ENCODE results near the gene BTBD1.
"Not testable (repeated sequence)": the region's sequence is repeated elsewhere in the genome, so short reads cannot be mapped to it uniquely, and the experiment has no call there.

The BTBD1 gene

DNA sequence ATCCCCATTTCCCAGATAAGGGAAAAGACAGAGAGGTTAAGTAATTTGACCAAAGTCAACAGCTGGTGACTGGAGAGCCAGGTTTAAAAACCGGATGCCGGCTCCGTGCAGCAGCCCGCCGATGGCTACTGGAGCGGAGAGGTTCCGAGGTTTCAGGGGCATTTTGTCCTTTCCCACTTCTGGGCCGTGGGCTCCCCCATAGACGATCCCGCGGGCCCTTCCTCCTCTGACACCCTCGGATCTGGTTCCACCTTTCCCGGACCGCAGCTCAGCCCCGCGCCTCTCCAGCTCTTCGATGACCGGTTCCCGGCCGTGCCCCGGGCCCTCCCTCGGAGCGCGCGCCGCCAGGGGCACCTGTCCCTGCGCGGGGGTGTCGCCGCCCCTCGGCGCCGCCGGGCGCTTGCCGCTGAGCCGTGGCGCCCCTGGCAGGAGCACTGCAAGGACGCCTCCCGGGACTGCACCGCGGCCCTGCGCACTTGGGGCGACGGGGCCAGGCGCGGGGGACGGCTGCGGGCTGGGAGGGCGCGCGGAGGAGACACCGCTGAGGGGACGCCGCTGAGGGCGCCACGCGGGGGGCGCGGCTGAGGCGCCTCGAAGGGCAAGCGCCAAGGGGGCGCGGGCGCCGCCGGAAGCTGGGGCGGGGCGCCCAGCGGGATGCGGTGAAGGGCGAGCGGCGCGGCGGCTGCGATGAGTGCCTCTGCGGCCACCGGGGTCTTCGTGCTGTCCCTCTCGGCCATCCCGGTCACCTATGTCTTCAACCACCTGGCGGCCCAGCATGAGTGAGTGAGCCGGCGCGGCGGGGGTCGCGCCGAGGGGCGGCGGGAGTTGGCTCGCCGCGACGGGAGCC is 40.2 kb upstream of the BTBD1 start, which contains the start of gene TM6SF1:
Gene TM6SF1, plus strand, starts transcription at position 652 of the 847 bp plus-strand sequence. Its CDS starts 36 bp downstream, at position 688.
- DNase-seq (ENCODE audit: insufficient read length, low spot score) (no peak), FAIRE-seq (no peak)

GRCh38 chr15:83105440-83105839 is 38.4 kb upstream of the BTBD1 start:
- no peak for FAIRE-seq
- no peak for DNase-seq (ENCODE audit: insufficient read length, low spot score)

More for the DNA sequence above, 40.2 kb upstream of the BTBD1 start, which contains the start of gene TM6SF1:
- no peak for TF ChIP-seq POLR2A (IDR thresholded peaks at IDR 0.05; ENCODE audit: low read depth, low read length)

GRCh38 chr15:83104141-83104540 is 37.1 kb upstream of the BTBD1 start:
- no peak for TF ChIP-seq POLR2A (IDR thresholded peaks at IDR 0.05; ENCODE audit: low read depth, low read length)
- FAIRE-seq: no peak

More at GRCh38 chr15:83105440-83105839, 38.4 kb upstream of the BTBD1 start:
- no peak for TF ChIP-seq POLR2A (IDR thresholded peaks at IDR 0.05; ENCODE audit: low read depth, low read length)

DNA sequence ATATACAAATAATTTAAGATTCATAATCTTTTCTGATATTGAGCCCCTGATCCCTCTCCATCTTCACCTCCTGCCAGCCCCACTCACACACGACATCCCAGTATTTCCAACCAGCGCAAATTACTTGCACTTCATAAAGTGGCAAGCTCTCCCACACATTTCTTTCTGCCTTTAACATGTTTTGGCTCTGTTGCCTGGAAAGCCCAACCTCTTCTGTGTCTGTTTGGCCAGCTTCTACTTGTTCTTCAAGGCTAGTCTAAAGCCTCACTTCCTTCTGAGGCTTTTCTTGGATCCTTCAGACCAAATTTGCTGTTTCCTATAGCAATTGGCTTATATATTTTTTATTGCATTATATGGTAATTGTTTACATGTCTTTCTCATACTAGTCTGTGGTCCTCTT is 35.3 kb upstream of the BTBD1 start:
- FAIRE-seq (no peak), DNase-seq (ENCODE audit: insufficient read length, low spot score) (no peak)

More at GRCh38 chr15:83104141-83104540, 37.1 kb upstream of the BTBD1 start:
- DNase-seq (ENCODE audit: insufficient read length, low spot score): no peak

DNA sequence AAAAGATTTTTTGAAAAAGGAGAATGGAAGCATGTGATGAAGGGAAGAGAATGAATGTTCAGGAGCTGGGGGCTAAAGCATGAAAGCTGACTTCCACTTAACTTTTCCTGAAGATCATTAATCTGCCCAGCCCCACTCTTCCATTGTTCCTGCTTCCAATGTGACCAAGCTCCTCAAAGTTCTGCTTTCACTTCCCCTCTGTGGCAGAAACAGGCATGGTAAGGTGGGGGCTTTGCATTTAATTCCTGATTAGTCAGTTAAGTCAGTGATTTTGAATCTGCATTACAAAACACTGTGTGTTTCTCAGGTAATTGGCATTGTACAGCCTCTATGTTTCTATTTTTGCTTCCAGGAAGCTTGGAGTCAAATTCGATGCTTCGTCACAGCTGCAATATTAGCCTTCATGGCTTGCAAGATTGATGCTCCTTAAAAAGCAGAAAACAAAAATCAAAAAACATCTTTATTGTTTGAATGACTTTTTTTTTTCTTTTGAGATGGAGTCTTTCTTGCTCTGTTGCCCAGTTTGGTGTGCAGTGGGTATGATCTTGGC is 33.1 kb upstream of the BTBD1 start:
- DNase-seq (ENCODE audit: insufficient read length, low spot score) (no peak), FAIRE-seq (no peak)
- no peak for TF ChIP-seq POLR2A (IDR thresholded peaks at IDR 0.05; ENCODE audit: low read depth, low read length)

More for the DNA sequence above, 35.3 kb upstream of the BTBD1 start:
- no peak for TF ChIP-seq POLR2A (IDR thresholded peaks at IDR 0.05; ENCODE audit: low read depth, low read length)

DNA sequence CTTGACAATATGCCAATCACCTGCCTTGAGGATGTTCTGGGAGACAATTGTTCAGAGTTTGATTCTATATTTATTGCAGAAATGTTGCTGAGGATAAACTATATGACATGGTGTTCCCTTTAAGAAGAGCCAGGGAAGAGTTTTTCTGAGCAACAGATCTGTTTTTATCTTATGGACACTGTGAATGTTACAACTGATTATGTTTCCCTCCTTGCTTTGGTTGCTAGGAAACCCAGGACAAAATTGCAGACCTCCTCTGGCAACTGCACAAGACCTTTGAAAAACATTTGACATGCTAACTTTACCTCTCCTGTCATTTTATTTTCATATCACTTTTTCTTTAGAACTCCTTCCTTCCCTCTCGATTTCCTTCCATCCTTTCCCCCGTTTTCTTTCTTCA is 32.2 kb upstream of the BTBD1 start:
- TF ChIP-seq POLR2A (IDR thresholded peaks at IDR 0.05; ENCODE audit: low read depth, low read length): no peak
- FAIRE-seq: no peak

DNA sequence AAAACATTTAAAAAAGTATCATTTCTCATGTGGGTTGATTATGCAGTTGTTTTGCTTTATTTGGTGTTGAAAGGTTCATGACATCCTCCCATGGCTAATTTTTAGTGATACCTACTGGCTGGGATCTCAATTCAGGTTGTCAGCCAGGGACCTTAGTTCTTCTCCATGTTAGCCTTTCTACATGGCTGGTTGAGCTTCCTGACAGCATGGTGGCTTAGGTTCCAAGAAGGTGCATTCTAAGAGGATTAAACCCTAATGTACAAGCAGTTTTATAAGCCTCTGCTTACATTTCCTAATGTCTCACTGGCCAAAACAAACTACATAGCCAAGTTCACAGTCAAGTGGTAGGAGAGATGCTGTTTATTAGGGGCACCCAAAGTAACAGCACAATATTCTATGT is 31.0 kb upstream of the BTBD1 start:
- FAIRE-seq (no peak), DNase-seq (ENCODE audit: insufficient read length, low spot score) (no peak)
- TF ChIP-seq POLR2A (IDR thresholded peaks at IDR 0.05; ENCODE audit: low read depth, low read length): no peak

More for the DNA sequence above, 32.2 kb upstream of the BTBD1 start:
- DNase-seq (ENCODE audit: insufficient read length, low spot score): no peak

- no peak for FAIRE-seq
- TF ChIP-seq POLR2A (IDR thresholded peaks at IDR 0.05; ENCODE audit: low read depth, low read length): no peak
- no peak for DNase-seq (ENCODE audit: insufficient read length, low spot score)
Measured at GRCh38 chr15:83094583-83094982, 27.5 kb upstream of the BTBD1 start.

- no peak for TF ChIP-seq POLR2A (IDR thresholded peaks at IDR 0.05; ENCODE audit: low read depth, low read length)
- no peak for DNase-seq (ENCODE audit: insufficient read length, low spot score)
- no peak for FAIRE-seq
Measured at GRCh38 chr15:83092309-83092976, 25.4 kb upstream of the BTBD1 start.

DNA sequence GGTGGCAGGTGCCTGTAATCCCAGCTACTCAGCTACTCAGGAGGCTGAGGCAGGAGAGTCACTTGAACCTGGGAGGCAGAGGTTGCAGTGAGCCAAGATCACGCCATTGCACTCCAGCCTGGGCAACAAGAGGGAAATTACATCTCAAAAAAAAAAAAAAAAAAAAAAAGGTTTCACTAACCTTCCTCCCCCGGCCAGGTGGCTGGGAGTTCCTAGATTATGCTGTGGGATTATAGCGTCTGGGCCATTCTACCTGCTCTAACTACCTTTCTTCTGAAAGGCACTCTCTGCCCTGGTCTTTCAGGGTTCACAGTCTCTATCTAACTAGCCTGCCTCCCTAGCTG is 24.9 kb upstream of the BTBD1 start:
- not testable (repeated sequence) for DNase-seq (ENCODE audit: insufficient read length, low spot score); FAIRE-seq

- TF ChIP-seq POLR2A (IDR thresholded peaks at IDR 0.05; ENCODE audit: low read depth, low read length): no peak
- FAIRE-seq: no peak
- DNase-seq (ENCODE audit: insufficient read length, low spot score): no peak
Measured at GRCh38 chr15:83090465-83090864, 23.4 kb upstream of the BTBD1 start.

DNA sequence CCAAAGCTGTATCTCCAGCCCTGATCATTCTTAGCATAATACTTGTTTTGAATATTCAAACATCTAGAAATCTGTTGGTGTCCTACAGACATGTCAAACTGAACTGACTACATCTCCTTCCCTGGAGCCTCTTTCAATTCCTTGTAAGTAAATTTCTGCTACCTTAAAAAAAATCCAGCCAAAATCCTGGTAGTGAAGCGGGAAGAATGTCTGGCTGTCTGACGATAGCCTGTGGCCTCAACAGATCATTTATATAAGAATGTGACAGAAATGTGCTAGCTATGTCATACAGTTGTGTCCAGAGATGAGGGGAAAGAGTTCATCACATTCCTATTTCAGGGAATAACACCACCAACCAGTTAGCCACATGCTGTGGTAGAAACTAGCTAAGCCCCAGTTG is 21.8 kb upstream of the BTBD1 start:
- DNase-seq (ENCODE audit: insufficient read length, low spot score): no peak
- no peak for FAIRE-seq
- no peak for TF ChIP-seq POLR2A (IDR thresholded peaks at IDR 0.05; ENCODE audit: low read depth, low read length)

DNA sequence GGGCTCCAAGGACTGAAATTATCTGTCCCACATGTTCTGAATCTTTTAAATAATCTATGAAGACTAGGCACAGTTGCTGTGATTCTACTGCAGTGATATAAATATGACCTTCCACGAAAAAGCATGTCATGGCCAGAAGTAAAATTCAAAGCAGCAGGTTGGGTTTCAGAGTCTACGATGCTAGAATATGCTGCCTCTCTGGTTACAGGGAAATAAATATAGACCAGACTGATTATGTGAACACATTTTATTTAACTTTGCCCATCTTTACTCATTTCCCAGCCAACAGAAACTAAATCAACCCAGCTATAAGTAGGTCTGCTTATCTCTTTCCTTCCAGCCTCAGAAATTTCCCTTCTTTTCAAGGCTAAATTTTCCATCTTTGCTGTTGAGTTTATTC is 20.5 kb upstream of the BTBD1 start:
- TF ChIP-seq POLR2A (IDR thresholded peaks at IDR 0.05; ENCODE audit: low read depth, low read length): no peak
- DNase-seq (ENCODE audit: insufficient read length, low spot score) (no peak), FAIRE-seq (no peak)

- DNase-seq (ENCODE audit: insufficient read length, low spot score); FAIRE-seq: not testable (repeated sequence)
Measured at GRCh38 chr15:83085864-83086552, 19.0 kb upstream of the BTBD1 start.

DNA sequence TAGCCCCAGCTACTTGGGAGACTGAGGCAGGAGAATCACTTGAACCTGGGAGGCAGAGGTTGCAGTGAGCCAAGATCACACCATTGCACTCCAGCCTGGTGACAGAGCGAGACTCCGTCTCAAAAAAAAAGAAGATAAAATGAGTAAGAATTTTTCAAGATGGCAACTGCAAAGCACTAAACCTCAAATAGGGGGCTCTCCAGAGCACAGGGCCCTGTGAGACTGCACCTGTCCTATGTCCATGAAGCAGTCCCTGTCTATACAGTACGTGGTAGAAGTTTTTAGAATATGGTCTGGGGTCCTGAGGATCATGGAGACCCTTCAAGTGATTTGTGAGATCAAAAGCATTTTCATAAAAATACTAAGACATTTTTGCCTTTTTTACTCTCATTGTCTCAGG is 18.4 kb upstream of the BTBD1 start:
- FAIRE-seq; DNase-seq (ENCODE audit: insufficient read length, low spot score): not testable (repeated sequence)

Measured in H54 (cell line).